Type B pancreatic cell (in vitro differentiated cells): Measurements from ENCODE around the gene POP7. TPM values are rescaled to one million over a fixed set of nuclear protein-coding genes. Genes with fewer than 3 reads are reported as not detected.
A peak's percentile ranks its signal among the peaks of the same experiment; 100 is the strongest.
"Not testable (repeated sequence)": the region's sequence is repeated elsewhere in the genome, so short reads cannot be mapped to it uniquely, and the experiment has no call there.

Experiments
- DNase-seq: peaks from one replicate; pipeline ENCODE4 v3.0.0; 2021; ENCODE audit warnings: mixed read lengths; ENCODE audit not compliant: unreplicated experiment; ENCODE audit errors: extremely low spot score
- H3K27ac Mint-ChIP-seq: 2 replicates; pipeline ENCODE4 v1.8.0; 2021; ENCODE audit warnings: mild to moderate bottlenecking, mixed read lengths
- H3K27me3 Mint-ChIP-seq: 2 replicates; pipeline ENCODE4 v1.8.0; 2021; ENCODE audit warnings: mixed read lengths
- H3K36me3 Mint-ChIP-seq: 2 replicates; pipeline ENCODE4 v1.8.0; 2021; ENCODE audit warnings: mixed read lengths
- H3K4me1 Mint-ChIP-seq: one replicate; pipeline ENCODE4 v1.8.0; 2021; ENCODE audit warnings: mixed read lengths; ENCODE audit not compliant: unreplicated experiment
- H3K4me3 Mint-ChIP-seq: 2 replicates; pipeline ENCODE4 v1.8.0; 2021; ENCODE audit warnings: mild to moderate bottlenecking, mixed read lengths
- H3K9me3 Mint-ChIP-seq: 2 replicates; pipeline ENCODE4 v1.8.0; 2021; ENCODE audit warnings: mixed read lengths
- CTCF ChIP-seq: fragments of 200-600 bp; sonication (generic); conservative IDR thresholded peaks from 2 replicates; pipeline ENCODE4 v1.5.0; 2021; ENCODE audit warnings: antibody characterized with exemption, mild to moderate bottlenecking
- total RNA-seq: library from RNA; stranded (reverse); gene quantifications from 2 replicates; pipeline ENCODE4 v1.2.1, GENCODE V29; 2021; ENCODE audit warnings: low replicate concordance

The POP7 gene
- total RNA-seq, 1 donor from 2014 or later: 41.0 TPM

GRCh38 chr7:100710452-100710851 is 4.5 kb downstream of the POP7 start:
- DNase-seq: no peak
- H3K27me3 Mint-ChIP-seq: peaks cover 3% of the 10 kb centered on the region
- no peaks in the 10 kb centered on the region for H3K9me3 Mint-ChIP-seq
- no peak overlapping the region for H3K27ac Mint-ChIP-seq
- H3K4me1 Mint-ChIP-seq: peaks cover 4% of the 10 kb centered on the region
- H3K36me3 Mint-ChIP-seq: peaks cover 3% of the 10 kb centered on the region
- H3K4me3 Mint-ChIP-seq: no peak overlapping the region
- no peak for TF ChIP-seq CTCF

GRCh38 chr7:100711369-100711768 is 5.4 kb downstream of the POP7 start:
- H3K9me3 Mint-ChIP-seq: no peaks in the 10 kb centered on the region
- H3K4me1 Mint-ChIP-seq: peaks cover 4% of the 10 kb centered on the region
- no peak overlapping the region for H3K4me3 Mint-ChIP-seq
- peaks cover 3% of the 10 kb centered on the region for H3K36me3 Mint-ChIP-seq
- TF ChIP-seq CTCF: no peak
- H3K27ac Mint-ChIP-seq: no peak overlapping the region
- DNase-seq: no peak
- H3K27me3 Mint-ChIP-seq: peaks cover 5% of the 10 kb centered on the region

- Mint-ChIP-seq H3K4me1 (no peaks in the 10 kb centered on the region), H3K4me3 (no peak overlapping the region), H3K9me3 (peaks cover 14% of the 10 kb centered on the region), H3K36me3 (no peaks in the 10 kb centered on the region), H3K27me3 (peaks cover 29% of the 10 kb centered on the region), H3K27ac (no peak overlapping the region)
- no peak for DNase-seq
- TF ChIP-seq CTCF: no peak
Measured at GRCh38 chr7:100714725-100715124, 8.8 kb downstream of the POP7 start.

GRCh38 chr7:100717073-100717472 is 11.2 kb downstream of the POP7 start:
- H3K36me3 Mint-ChIP-seq, H3K27ac Mint-ChIP-seq, H3K4me1 Mint-ChIP-seq, DNase-seq, H3K4me3 Mint-ChIP-seq: not testable (repeated sequence)
- H3K9me3 Mint-ChIP-seq: peaks cover 14% of the 10 kb centered on the region
- H3K27me3 Mint-ChIP-seq: peaks cover 49% of the 10 kb centered on the region

- H3K9me3 Mint-ChIP-seq: peaks cover 14% of the 10 kb centered on the region
- no peak for TF ChIP-seq CTCF
- peaks cover 73% of the 10 kb centered on the region for H3K27me3 Mint-ChIP-seq
- no peaks in the 10 kb centered on the region for H3K4me1 Mint-ChIP-seq
- DNase-seq: no peak
- H3K27ac Mint-ChIP-seq: no peak overlapping the region
- peak overlapping the region; percentile 70 for H3K4me3 Mint-ChIP-seq
- no peaks in the 10 kb centered on the region for H3K36me3 Mint-ChIP-seq
Measured at GRCh38 chr7:100719523-100720278, 13.8 kb downstream of the POP7 start.

- Mint-ChIP-seq H3K36me3 (no peaks in the 10 kb centered on the region), H3K9me3 (peaks cover 14% of the 10 kb centered on the region), H3K27me3 (peaks cover 76% of the 10 kb centered on the region)
Measured at GRCh38 chr7:100720279-100720670, 14.4 kb downstream of the POP7 start, which contains the start of gene EPO. Gene EPO, plus strand, starts transcription at chr7:100720468. Its CDS starts 513 bp downstream, at chr7:100720981.

More at GRCh38 chr7:100720279-100720670, 14.4 kb downstream of the POP7 start, which contains the start of gene EPO:
- no peak for DNase-seq
- peaks cover 3% of the 10 kb centered on the region for H3K4me1 Mint-ChIP-seq
- H3K4me3 Mint-ChIP-seq: peak within 1 kb of the TSS; percentile 70
- TF ChIP-seq CTCF: no peak
- H3K27ac Mint-ChIP-seq: no peak within 1 kb of the TSS
